ENCODE measurements around the gene ZBTB7C. TPM values are rescaled to one million over a fixed set of nuclear protein-coding genes. Genes with fewer than 3 reads are reported as not detected.

ZBTB7C gene
- total RNA-seq, 1 experiment from 2014 or later: 0.33 TPM

GRCh38 chr18:48181087-48181823 lies 227.9 kb downstream of the ZBTB7C start:
- H3K27me3 ChIP-seq (ENCODE audit: insufficient read depth, low read length): no peaks in the 10 kb centered on the region; the same call in 1 of the 2 replicates
- no peak overlapping the region for H2BK15ac ChIP-seq (ENCODE audit: low read depth, low read length)
- no peaks in the 10 kb centered on the region for H3K9me3 ChIP-seq (ENCODE audit: control insufficient read depth, low read depth, low read length)
- H3K23ac ChIP-seq (ENCODE audit: insufficient read length, low read depth, low read length): no peak overlapping the region
- H3K23me2 ChIP-seq (ENCODE audit: insufficient read length, low read depth, low read length, poor library complexity, severe bottlenecking): no peaks in the 10 kb centered on the region
- no CpG with 5 or more reads among the region's 3 CpGs for WGBS (ENCODE audit: extremely low coverage, insufficient read length, low lambda C conversion rate)
- H2BK12ac ChIP-seq (ENCODE audit: insufficient read length, low read depth, low read length): no peak overlapping the region
- Mint-ChIP-seq H3K27me3 (ENCODE audit: low read depth) (peaks cover 8% of the 10 kb centered on the region), H3K4me1 (peaks cover 23 to 30% of the 10 kb centered on the region in 2 experiments), H3K36me3 (ENCODE audit: insufficient read depth in 1 of 3, low read depth in 3 of 3) (no peaks in the 10 kb centered on the region), H3K4me3 (no peak overlapping the region; a peak in 1 of 5 replicates), H3K27ac (no peak overlapping the region), H3K9me3 (no peaks in the 10 kb centered on the region; a peak in 1 of 5 replicates)
- no peak overlapping the region for H3K27ac ChIP-seq (ENCODE audit: insufficient read length, low read depth, low read length)
- H3K56ac ChIP-seq (ENCODE audit: insufficient read length, low read depth, low read length): no peak overlapping the region
- peaks cover 5% of the 10 kb centered on the region; the same call in 1 of the 2 replicates for H3K4me1 ChIP-seq (ENCODE audit: insufficient read depth, low read length)
- no peak overlapping the region for H3K4me2 ChIP-seq (ENCODE audit: insufficient read depth, insufficient read length, low read length)
- no peak for DNase-seq
- no peak overlapping the region for H3K14ac ChIP-seq (ENCODE audit: insufficient read depth, low read length)
- H2AFZ ChIP-seq (ENCODE audit: low read length): no peak overlapping the region
- H4K5ac ChIP-seq (ENCODE audit: insufficient read length, low read depth, low read length): no peak overlapping the region
- H4K8ac ChIP-seq (replicated peaks; ENCODE audit: insufficient read length, low read depth, low read length): no peak overlapping the region
- TF ChIP-seq CTCF (conservative IDR thresholded peaks at IDR 0.05): no peak
- H3K18ac ChIP-seq (ENCODE audit: insufficient read length, low read depth, low read length): no peak overlapping the region
- H4K20me1 ChIP-seq (ENCODE audit: control insufficient read depth, insufficient read depth, insufficient read length): no peaks in the 10 kb centered on the region
- no peak overlapping the region for H2BK20ac ChIP-seq (ENCODE audit: low read depth, low read length, poor library complexity, severe bottlenecking)
- H2BK5ac ChIP-seq (ENCODE audit: insufficient read length, low read length): no peak overlapping the region
- H3K79me1 ChIP-seq (ENCODE audit: insufficient read depth, low read depth, low read length, poor library complexity, severe bottlenecking): no peaks in the 10 kb centered on the region
- no peaks in the 10 kb centered on the region for H3K79me2 ChIP-seq (ENCODE audit: insufficient read depth, low read length)
- H2AK5ac ChIP-seq (ENCODE audit: insufficient read length, low read length): no peak overlapping the region
- H3K9ac ChIP-seq (ENCODE audit: extremely low read depth, insufficient read length, low read length): no peak overlapping the region
- H2BK120ac ChIP-seq (ENCODE audit: low read depth, low read length, poor library complexity, severe bottlenecking): no peak overlapping the region
- H3K4ac ChIP-seq (ENCODE audit: low read depth, low read length): no peak overlapping the region
- H3T11ph ChIP-seq (ENCODE audit: low read length): no peak overlapping the region
- H4K91ac ChIP-seq (ENCODE audit: insufficient read length, low read depth, low read length): no peak overlapping the region

Measured in H9 (cell line).